ENCODE results near the gene IL23R.

DNA sequence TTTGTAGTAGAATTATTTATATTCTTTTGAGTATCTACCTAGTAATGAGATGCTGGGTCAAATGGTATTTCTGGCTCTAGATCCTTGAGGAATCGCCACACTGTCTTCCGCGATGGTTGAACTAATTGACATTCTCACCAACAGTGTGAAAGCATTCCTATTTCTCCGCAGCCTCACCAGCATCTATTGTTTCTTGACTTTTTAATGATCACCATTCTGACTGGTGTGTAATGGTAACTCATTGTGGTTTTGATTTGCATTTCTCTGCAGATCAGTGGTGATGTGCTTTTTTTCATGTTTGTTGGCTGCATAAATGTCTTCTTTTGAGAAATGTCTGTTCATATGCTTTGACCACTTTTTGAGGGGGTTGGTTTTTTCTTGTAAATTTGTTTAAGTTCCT lies 15.3 kb upstream of the IL23R start:
- no peak for TF ChIP-seq CTCF (IDR thresholded peaks at IDR 0.05)
- TF ChIP-seq POLR2A (IDR thresholded peaks at IDR 0.05) = no peak
